Right ventricle myocardium superior (tissue), 1 donor: ENCODE data around the gene SPRING1. TPM values are rescaled to one million over a fixed set of nuclear protein-coding genes. Genes with fewer than 3 reads are reported as not detected.

Experiments used
- ATAC-seq: fragments of 200-7000 bp; cut with Tn5 transposase; one replicate; pipeline ENCODE4 v1.9.1; 2020; ENCODE audit warnings: mild to moderate bottlenecking; ENCODE audit not compliant: poor library complexity
- DNase-seq: peaks from one replicate; pipeline ENCODE4 v3.0.0-alpha.2; 2020
- intact Hi-C: fragments of 100-400 bp; cut with DNase I; formaldehyde crosslinking; loops from one replicate; pipeline ENCODE4 v1.11.2; 2022
- total RNA-seq: library from RNA; stranded (reverse); fragmentation: NEBNext Ultra II Directional; extraction: Animal tissue kit (Norgen Biotek cat#: 25700); gene quantifications from one replicate; pipeline ENCODE4 v1.2.1, GENCODE V29; 2021
- donor health status: DM: no; HTN: yes; CAD: no; lungs with severe emphysema.

Gene SPRING1
- total RNA-seq, 1 donor from 2014 or later = 8.0 TPM

DNA sequence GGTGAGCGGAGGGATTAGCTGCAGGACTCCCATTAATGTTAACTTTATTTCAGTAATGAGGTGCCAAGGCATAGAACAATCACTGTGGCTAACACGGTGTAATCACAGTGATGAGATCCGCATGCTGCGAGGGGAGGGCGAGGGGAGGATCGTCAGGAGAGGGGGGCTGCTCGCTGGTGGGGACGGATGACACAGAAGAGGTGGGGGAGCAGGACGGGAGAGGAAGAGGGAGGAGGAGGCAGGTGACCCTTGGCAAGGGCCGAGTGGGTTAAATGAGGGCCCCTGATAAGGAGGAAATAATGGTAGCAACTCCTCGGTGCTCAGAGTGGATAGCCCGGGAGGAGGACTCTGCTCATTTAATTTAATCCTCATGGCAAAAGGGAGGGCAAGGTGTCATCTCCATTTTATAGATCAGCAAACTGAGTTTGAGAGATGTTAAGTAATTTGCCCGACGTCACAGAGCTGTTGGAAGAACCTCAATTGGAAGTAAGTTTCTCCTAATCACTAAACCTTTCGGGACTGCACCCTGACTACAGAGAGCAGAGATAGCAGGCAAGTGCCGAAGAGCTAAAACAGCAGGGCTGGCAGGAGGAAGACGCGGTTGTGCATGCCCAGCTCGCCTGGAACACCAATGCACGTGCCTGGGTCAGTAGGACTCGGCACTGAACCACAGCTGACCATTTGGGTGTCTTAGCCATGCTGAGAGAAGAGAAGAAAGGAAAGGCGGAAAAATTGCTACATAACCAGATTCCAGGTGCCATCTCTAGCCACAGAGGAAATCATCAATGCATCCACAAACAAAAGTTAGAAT, 43.0 kb downstream of the SPRING1 start:
- intact Hi-C loops = loop anchor here (10.0 kb wide), 1 partner anchor 700 kb away; no protein-coding TSS in a partner anchor
- ATAC-seq (peak; percentile 76), DNase-seq (no peak)

DNA sequence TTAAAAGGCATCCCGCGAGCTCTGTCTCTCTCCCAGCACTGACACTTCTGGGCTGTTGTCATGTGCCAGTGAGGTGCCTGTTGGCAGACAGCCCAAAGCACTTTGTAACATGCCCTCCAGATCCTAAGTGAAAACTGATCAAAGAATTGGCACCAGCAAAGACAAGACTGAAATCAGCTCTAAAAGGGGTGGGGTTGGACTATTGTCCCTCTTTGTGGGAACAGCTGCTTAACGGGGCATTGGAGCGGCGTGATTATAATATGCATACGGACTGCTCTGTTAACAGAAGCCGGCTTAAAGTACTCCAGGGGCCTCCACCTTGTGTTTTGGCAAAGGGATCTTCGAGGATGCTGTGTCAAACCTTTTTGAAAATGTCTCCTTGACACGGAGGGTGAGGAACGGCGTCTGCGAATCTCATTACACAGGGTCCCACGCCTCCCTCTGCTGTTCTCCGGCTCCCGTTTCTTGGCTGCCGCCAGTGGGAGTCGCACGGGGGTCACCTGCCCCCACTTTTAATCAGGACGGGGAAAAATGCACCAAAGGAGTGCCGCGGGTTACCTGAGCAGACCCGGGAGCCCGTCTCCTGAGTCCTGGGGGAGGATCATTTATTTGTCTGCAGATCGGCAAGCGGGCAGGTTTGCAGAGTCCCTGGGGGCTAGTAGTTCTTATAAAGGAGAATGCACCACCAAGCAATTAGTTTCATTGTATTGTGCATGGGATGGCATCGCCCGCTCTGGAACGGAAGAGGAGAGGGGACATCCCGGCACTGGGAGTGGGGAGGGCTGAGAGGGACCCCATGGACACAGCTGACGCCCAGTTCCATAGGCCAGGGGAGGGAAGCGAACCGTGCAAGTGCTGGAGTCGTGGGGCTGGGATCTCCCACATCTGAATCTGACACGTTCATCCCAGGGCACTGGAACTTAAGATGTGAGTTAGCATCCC, 44.3 kb downstream of the SPRING1 start:
- DNase-seq (no peak), ATAC-seq (peak; percentile 40)
- intact Hi-C loops = loop anchor here (10.0 kb wide), 1 partner anchor 699 kb away; no protein-coding TSS in a partner anchor

- DNase-seq (no peak), ATAC-seq (no peak)
- intact Hi-C loops = loop anchor here (10.0 kb wide), 1 partner anchor 698 kb away; no protein-coding TSS in a partner anchor
Measured at GRCh38 chr12:116692605-116693004, 45.3 kb downstream of the SPRING1 start.

DNA sequence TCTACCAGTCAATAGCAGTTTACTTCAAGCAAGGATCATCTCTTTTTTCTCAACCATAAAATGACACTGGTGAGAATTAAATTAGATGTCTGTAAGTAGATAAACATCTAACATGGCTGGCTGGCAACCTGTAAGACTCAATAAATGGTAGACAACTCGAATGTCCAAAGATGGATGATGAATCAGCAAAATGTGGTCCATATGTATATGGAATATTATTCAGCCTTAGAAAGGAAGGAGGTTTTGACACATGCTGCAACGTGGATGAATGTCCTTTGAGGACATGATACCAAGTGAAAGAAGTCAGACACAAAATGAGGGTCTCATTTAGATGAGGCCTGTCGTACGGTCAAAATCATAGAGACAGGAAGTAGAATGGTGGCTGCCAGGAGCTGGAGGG, 46.2 kb downstream of the SPRING1 start:
- ATAC-seq (no peak), DNase-seq (no peak)
- intact Hi-C loops = loop anchor here (10.0 kb wide), 1 partner anchor 697 kb away; no protein-coding TSS in a partner anchor

DNA sequence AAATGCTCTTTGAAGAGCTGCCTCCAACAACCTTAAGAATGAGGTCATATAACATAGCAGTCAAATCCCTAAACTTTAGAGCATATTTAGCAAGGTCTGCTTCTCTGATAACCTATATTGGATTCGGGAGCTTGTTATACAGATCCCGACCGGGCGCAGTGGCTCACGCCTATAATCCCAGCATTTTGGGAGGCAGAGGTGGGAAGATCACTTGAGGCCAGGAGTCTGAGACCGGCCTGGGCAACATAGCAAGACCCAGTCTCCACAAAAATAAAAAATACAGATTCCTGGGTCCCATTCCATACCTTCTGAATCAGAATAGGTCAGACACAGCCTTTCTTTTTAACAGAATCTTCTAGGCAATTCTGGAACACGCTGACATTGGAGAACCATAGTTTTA, 46.7 kb downstream of the SPRING1 start:
- intact Hi-C loops = loop anchor here (10.0 kb wide), 1 partner anchor 696 kb away; no protein-coding TSS in a partner anchor

DNA sequence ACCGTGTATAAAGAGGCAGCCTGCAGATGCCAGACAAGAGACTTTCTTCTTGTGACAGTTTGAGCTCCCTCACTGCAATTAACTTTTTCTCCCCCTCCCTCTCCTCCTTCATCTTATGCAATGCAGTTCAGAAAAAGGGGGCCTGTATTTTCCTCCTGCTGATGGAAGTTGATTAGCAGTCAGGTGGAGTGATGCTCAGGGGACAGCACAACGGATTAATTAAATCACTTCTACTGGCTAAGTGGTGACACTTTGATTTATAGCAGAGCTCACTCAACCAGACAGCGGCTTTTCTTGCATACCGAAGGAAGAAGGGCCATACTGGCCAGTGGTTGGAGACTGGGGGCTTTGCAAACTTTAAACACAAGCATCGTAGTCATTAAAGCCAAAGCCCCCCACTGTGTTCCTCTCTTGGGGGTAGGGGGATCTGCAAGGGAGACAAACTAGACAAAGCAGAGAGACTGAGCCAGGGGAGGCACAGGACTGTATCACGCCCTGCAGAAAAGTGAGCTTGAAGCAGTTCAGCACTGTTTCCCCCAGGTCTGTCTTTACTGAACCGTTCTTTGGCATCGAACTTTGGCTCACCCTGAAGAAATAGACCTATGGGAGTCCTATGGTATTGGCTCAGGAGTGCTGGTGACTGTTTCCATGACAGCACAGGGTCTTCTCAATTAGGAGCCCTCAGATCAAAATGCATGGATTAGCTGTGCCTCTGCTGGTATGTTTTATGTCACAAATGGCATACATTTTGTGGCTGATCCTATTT, 47.7 kb downstream of the SPRING1 start:
- DNase-seq (no peak), ATAC-seq (no peak)
- intact Hi-C loops = loop anchor here (10.0 kb wide), 1 partner anchor 695 kb away; no protein-coding TSS in a partner anchor

More for the DNA sequence above, 46.7 kb downstream of the SPRING1 start:
- no peak for DNase-seq
- ATAC-seq = no peak

- intact Hi-C loops = no loop called here
- ATAC-seq (no peak), DNase-seq (no peak)
Measured at GRCh38 chr12:116689521-116689920, 48.3 kb downstream of the SPRING1 start.

Other genes with a start within 250 kb of the SPRING1 start
- 4.1 TPM for gene MAP1LC3B2, start 178.7 kb downstream of the SPRING1 start, total RNA-seq
- gene RNFT2, start 246 bp upstream of the SPRING1 start, total RNA-seq = 0.62 TPM
- gene HRK, start 143.4 kb upstream of the SPRING1 start, total RNA-seq = 0.27 TPM
- gene FBXW8, start 172.9 kb upstream of the SPRING1 start, total RNA-seq = 5.5 TPM